GM12874 (cell line): ENCODE data around the gene RGS7.

Experiments used
- CTCF ChIP-seq: IDR thresholded peaks from 2 replicates; pipeline ENCODE4 v1.5.1; 2011; ENCODE audit warnings: low read depth, mild to moderate bottlenecking, control low read depth, low read length, moderate library complexity; ENCODE audit not compliant: insufficient read depth

The RGS7 gene

DNA sequence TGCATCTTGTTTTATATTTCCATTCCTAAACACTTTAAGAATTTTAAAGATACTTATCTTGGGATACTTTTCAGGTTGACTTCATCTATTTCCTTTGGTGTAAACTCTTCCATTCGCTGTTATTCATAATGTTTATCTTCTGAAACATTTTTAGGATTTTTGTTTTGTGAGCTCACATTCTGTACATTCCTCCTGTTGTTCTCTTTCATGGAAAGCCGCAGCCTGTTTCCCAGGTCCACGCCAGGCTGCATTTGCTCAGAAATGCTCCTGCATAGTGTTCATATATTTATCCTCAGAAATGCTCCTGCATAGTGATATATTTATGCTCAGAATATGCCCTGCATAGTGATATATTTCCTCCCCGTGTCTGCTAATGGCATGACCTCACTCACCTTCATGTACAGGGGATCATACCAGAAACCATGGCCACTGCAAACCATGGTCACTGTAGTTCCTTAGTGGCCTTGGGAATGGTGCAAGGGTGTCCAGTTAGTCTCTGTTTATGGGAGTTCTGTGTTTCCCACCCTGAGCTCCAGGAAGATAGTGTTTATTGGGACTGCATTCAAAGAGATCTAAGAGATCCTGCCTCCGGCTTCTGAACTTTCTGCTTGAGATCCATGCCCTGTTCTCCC is 591.2 kb downstream of the RGS7 start:
- TF ChIP-seq CTCF, result no peak

- TF ChIP-seq CTCF, result no peak
Measured at GRCh38 chr1:240763771-240764170, 593.2 kb downstream of the RGS7 start.

- no peak for TF ChIP-seq CTCF
Measured at GRCh38 chr1:240758296-240758695, 598.7 kb downstream of the RGS7 start.

- TF ChIP-seq CTCF, result no peak
Measured at GRCh38 chr1:240747907-240748306, 609.1 kb downstream of the RGS7 start.

DNA sequence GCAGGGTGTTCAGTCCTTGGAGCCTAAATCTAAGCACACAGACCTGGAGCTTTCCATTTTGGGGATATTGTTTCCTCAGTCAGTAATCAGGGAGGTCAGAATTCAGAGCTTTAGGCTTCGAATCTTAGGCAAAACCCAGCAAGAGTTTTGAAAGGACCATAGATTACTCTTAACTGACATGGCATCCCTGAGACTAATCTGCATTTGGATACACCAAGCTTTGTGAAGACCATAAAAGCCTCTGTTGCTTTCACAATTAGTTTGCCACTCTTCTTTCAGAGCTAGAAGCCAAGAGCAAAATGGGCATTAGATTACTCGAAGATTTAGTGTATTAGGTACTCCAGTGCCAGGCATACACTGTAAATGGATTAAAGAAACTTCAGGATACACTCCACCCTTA is 613.3 kb downstream of the RGS7 start:
- no peak for TF ChIP-seq CTCF

GRCh38 chr1:240739754-240740153 is 617.3 kb downstream of the RGS7 start:
- TF ChIP-seq CTCF, result no peak

- TF ChIP-seq CTCF, result no peak
Measured at GRCh38 chr1:240739139-240739538, 617.9 kb downstream of the RGS7 start.
